Transverse colon (tissue), 3 donors: ENCODE data around the gene LAMB1.

Experiments
- CTCF ChIP-seq, 5 experiments: fragments of 200-600 bp in 3 of 5; fragments of 450-650 bp in 2 of 5; sonication (generic) in 3 of 5; IDR thresholded peaks; 1 replicate in 2 of 5; 2 replicates in 3 of 5; pipeline ENCODE4 v1.5.1; 2016 to 2017; ENCODE audit warnings: antibody characterized with exemption in 5 of 5, inconsistent platforms in 3 of 5, mild to moderate bottlenecking in 2 of 5, moderate library complexity in 1 of 5
- EP300 ChIP-seq: sonication (generic); formaldehyde crosslinking; IDR thresholded peaks from one replicate; pipeline ENCODE4 v1.6.1; 2017; ENCODE audit warnings: antibody characterized with exemption, low read depth
- POLR2A ChIP-seq: fragments of 450-650 bp; IDR thresholded peaks from one replicate; pipeline ENCODE4 v1.6.1; 2016; ENCODE audit warnings: antibody characterized with exemption, mild to moderate bottlenecking, moderate library complexity

DNA sequence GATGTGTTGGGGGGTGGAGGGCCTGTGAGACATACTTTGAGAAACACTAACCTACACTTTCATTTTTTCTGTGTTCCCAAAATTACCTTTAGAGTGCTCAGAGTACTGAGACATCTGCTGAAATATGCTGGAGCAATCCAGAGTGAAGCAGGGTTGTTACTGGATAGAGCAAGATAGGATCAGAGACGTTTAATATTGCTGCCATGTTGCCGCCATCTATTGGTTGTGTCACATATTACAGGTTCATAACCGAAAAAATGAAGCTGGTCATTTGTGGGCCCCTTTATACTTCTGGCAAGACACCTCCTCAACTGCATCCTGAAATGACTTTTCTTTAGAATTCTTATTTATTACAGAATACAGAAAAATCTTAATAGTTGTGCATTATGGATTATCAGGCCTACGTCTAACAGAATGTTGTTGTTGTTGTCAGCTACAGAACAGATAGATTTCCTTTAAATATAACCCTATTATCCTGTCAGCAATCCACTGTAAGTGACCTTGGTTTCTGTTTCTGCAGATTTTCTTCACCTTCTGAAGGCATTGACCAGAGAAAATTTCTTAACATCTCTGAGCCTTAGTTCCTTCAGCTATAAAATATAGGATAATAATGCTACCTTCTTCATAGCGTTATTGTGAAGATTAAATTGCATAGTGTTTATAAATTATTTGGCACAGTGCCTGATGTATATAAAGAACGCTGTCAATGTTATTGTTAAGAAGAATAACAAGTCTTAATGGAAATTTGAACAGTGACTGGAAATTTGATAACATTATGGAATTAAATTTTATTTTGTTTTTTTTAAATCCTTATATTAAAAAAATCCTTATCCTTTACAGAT lies 128.1 kb downstream of the LAMB1 start:
- TF ChIP-seq POLR2A, result no peak
- no peak for TF ChIP-seq EP300
- peak; percentile 69 to 82 (median 72) for TF ChIP-seq CTCF (IDR thresholded peaks at IDR 0.05)
